Activated CD8-positive, alpha-beta memory T cell treated with anti-CD3 and anti-CD28 coated beads, Interleukin-2, amount 50 U/mL, for 24 hours (primary cell): ENCODE measurements around the gene ZCCHC7.

Experiments used
- DNase-seq: peaks from one replicate; pipeline ENCODE4 v3.0.0-alpha.2; 2020; ENCODE audit errors: extremely low read depth

ZCCHC7 gene

DNA sequence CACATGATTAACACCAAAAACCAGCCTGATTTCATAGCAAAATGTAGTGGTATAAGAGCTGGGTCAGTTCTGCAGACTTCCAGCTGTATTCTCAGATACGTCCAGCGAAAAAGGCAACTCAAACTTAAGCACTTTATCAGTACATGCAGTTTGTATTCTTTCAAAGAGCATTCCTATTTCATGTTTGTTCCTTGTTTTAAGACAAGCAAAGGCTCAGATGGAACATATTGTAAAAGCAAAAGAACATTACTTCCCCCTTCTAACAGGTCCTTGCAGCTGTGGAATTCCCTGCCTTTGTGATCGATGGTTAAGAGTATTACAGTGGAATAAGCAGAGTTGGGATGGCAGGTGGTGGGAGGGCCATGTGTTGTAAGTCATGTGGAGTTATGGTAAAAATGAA lies 215.8 kb downstream of the ZCCHC7 start:
- no peak for DNase-seq

DNA sequence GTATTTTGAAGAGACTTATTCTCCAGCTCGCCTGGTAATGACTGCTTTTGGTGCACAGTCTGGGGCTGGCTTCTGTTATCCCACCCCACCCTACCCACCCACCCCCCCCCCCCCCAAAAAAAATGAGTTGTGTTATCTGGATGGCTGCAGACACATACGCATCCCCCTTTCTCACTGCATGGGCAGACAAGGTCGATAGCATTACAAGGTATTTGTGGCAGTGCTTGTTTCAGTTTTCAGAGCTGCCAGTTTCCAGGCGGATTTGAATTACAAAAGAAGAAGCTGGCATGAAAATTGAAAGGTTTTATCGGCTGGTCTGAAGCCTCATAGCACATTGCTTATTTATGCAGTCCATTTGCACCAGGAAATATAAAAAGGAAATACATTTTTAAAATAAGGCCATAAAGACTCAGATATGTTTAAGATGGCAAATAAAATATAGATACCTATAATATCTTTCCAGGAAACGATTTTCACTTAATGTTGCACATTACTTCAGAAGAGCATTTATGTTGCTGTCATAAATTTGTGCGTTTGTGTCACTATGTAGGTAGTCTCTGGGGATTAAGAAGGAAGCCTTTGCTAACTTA lies 217.0 kb downstream of the ZCCHC7 start:
- DNase-seq = no peak

DNA sequence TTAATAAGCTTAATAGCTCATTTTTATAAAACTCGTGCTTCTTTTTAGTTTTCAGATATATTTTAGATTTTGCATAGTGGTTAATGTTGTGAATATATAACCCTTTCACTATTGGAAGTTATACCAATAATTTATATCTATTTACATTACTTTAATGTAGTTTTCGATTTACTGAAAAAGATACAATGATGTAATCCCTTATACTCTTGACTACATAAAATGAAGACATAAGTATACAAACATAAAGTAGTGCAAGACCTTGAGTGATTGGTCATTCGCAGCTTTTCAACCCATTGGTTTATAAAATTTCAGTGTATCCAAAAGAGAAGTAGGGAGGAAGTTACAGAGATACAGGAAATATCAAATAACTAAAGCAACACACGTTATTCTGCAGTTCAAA lies 217.8 kb downstream of the ZCCHC7 start:
- DNase-seq = no peak

DNA sequence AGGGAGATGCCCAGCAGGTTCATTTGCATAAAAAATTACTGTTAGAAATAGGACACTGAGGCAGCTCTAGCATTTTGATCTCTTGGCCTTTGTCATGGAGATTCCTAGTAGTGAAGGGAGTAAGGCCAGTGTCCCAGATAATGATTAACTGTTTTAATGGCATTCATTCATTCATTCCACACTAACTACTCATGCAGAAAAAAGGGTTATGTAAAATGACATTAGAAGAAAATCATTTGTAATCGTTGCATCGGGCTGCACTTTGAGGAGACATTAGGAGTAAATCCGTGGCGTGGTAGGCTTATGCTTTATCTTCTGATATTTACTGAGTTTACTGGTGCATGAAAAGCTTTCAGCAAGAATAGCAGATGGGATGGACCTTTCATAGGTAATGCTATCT lies 219.5 kb downstream of the ZCCHC7 start:
- DNase-seq = no peak

DNA sequence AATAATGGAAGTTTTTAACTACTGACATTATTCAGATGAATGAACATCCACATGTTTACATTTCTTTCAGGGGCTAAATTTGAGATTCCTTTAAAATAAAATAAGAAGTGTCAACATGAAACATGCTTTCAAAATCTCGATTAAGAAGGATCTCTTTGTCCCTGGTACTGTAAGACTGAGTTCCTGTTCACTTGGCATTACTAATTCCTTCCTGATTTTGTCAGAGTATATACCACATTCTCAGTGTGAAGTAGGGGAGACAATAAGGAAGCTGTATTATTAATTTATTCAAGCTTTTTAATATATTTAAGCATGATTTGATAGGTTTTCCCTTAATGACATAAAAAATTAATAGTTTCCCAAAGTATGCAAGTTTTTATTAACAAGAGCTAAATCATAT lies 220.6 kb downstream of the ZCCHC7 start:
- no peak for DNase-seq

DNA sequence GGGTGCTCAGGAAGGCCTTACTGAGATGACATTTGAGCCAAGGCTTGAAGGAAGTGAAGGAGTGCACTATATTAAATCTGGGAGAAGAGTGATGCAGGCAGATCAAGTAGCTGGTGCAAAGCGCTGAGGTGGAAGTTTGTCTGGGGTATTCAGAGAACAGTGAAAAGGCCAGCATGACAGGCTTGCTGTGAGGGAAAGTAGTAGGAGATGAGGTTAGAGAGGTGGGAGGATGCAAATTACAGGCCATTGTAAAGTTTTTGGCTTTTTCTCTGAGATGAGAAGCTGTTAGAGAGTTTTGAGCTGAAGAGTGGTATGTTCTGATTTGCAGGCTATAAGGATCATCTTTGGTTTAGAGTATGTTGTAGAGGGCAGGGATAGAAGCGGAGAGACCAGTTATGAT lies 221.3 kb downstream of the ZCCHC7 start:
- no peak for DNase-seq

DNA sequence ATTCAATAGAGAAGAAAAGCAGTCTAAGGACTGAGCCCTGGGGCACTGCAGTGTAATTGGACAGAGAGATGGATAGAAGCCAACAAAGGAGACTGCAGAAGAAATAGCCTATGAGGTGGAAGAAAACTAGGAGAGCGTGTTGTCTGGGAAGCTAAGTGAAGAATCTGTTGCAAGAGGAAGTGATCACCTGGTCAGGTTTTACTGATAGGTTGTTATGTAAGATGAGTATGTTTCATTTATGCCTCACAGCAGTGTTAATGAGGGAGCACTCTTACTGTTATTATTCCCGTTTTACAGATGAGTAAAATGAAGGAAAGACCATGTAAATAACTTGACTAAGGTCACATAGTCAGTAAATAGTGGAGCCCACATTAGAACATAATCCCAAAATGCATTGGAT lies 222.1 kb downstream of the ZCCHC7 start:
- no peak for DNase-seq

DNA sequence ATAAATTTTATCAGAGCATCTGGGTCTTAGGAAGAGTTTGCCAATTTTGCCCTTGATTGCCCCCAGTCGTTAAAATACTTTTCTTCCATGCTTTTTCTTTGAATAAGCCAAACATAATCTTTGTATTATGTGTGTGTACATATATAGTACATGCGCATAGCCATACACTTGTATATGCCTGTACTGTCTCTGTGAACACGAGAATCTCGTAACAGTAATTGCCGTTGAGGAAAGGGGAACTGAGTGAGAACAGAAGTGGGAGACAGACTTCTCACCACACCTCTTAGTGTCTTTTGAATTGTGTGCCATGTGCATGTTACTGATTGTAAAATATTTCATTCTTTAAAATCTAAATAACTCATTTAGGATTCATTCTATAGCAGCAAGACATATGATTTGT lies 222.5 kb downstream of the ZCCHC7 start:
- no peak for DNase-seq

DNA sequence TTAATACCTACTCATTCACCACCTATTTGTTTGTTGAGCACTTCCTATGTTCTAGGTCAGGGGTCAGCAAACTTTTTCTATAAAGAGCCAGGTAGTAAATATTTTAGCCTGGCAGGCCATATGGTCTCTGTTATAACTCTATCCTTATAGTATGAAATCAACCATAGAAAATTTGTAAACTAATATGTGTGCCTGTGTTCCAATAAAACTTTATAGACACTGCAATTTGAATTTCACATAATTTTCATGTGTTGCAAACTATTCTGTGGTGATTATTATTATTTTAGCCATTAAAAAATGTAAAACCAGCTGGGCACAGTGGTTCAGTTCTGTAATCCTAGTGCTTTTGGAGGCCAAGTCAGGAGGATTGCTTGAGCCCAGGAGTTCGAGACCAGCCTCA lies 223.3 kb downstream of the ZCCHC7 start:
- DNase-seq = no peak

DNA sequence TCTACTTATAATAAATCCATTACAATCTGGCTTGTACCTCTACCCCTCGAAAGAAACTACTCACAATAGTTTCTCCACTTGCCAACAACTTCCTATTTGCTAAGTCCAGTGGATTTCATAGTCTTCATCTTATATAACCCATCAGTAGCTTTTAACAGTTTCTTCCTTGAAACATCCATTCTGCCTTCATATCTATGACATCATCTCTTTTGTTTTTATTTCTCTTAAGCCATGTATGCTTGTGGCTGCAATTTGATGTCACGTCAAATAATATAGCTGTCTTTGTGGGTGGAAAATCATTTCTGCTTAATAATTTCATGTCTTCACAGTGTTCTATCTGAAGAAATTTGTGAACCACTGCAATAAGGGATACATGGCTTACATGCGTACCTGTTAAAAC lies 224.7 kb downstream of the ZCCHC7 start:
- no peak for DNase-seq

DNA sequence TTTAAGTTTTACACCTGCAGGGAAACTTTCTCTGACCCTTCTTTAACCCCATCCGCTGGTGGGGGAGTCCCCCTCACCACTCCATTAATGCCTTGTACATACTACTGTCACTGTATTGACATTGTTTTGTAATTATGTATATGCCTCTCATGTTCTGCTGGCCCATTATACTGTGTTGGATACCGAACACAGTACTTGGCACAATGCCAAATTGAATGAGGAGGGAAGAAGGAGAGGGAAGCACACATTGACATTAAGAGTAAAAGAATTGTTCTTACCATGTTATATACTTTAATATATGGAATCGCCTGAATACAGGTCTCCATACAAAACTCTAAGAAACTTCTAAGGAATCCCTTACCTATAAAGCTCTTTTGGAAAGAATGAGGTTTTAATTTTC lies 228.5 kb downstream of the ZCCHC7 start:
- DNase-seq = no peak

DNA sequence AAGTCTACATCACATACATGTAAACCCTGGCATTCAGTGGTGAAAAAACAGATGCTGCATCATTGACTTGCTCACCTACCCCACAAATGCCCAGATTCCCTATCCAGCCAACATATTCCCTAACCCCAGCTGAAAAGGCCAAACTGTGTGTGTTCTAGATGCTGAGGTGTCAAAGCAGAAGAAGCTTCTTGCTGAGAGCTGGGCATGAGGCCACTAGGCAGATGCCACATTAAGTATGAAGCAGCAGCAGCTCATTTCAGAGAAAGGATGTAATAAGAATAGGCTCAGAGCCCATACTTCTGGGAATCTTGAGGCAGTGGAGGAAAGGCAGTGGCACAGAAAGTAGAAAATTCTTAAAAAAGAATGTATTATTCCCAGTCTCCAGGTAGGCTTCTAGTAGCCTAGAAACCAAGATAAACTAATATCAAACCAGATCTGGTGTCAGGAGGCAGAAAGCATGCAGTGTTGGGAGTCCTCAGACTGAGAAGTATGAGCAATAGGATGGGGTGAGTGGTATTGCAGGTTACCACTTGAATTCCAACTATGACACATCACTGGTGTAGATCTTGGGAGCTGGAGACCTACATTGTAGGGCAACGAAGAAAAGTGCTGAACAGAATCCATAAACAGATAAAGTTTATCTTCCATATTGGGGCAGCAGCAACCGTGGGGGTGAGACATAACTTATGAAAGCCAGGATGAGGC lies 230.3 kb downstream of the ZCCHC7 start:
- no peak for DNase-seq

DNA sequence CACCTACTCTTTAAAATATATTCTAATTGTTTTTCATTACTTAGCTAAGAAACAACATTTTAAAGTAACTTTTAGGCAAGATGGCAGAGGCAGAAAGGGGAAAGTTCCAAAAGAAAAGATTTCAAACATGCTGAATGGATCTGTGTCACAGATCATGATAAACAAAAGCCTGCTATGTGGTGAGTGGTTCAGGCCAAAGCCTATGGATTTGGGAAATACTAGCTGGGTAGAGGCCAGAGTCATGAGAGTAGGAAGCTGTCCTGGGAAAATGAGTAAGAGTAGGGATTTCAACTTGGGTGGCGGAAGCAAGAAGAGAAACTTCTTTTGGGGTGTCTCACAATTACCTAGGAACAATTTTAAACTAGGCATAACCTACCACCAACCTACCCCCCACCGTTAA lies 233.4 kb downstream of the ZCCHC7 start:
- no peak for DNase-seq

DNA sequence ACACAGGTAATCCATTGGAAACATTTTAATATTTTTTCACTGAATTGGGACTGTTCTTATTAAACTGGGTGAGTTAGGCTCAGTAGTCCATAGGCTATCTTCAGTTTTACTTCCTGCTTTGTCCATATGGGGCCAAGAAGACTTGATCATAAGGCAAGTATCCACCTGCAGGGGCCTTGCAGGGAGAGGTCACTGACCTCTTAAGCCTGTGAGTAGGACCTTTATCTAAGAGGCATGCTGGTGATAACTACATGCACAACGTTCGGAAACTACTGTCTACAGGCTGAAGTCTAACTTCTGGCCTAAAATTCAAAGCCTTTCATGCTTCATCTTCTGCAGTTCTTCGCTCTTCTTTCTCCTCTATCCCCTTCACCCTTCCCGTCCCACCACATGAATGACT lies 242.1 kb downstream of the ZCCHC7 start:
- no peak for DNase-seq

DNA sequence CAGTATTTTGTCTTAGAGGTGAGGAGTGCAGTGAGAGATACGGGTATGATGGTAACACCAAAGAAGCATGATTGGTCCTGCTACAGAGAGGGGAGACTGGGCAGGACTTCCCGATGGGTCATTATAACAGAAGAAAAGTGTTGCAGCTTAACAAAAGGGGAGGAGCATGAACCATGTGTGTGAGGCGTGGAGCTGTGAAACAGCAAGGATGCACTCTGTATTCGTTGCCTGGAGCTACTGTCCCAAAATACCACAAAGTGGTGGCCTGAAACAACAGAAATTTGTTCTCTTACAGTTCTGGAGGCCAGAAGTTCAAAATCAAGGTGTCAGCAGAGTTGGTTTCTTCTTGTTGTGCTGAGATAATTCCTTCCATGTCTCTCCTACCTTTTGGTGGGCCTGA lies 242.8 kb downstream of the ZCCHC7 start:
- DNase-seq = no peak

DNA sequence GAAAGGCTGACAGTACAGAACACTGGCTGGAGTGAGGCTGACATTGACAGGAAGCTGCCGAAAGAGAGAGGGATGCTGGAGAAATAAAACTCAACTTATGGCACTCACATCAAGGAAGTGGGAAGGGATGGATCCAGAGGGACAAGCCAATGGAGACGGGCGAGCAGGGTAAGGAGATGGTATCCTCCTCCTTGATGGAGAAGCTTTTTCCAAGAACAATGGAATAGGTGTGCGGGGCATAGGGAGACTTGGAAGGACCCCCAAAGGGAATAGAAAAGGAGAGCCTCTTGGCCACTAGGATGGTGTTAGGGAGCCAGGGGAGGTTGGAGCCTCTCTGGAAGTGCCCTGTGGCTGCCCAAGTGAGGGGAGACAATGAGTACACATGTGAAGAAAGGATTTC lies 243.8 kb downstream of the ZCCHC7 start:
- DNase-seq = no peak

DNA sequence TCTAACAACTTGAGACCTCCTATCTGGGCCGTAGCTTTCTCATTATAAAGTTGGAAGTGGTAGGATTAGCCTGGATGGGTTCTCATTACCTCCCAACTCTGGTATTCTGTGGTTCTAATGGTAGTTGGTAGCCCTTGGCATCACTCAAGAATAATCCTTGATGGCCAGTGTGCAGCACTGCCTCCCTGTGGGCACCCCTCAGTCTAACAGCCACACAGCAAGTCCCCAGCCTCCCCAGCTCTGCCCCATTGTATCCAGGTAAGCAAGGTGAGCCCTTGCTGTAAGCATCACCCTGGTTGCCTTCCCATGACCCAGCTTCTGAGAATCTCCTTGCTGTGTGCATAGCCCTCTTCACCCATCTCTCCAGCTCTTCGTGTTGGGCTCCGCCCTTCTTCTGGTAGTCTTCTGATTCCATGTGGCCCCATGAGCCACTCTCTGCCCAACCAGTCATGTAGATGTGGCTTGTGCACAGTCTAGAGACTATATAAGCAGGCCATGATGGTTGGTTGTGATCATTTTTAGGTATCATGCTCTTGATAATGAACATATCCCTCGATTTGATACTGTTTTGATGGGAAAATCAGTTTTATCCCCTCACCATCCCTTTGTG lies 244.5 kb downstream of the ZCCHC7 start:
- no peak for DNase-seq

DNA sequence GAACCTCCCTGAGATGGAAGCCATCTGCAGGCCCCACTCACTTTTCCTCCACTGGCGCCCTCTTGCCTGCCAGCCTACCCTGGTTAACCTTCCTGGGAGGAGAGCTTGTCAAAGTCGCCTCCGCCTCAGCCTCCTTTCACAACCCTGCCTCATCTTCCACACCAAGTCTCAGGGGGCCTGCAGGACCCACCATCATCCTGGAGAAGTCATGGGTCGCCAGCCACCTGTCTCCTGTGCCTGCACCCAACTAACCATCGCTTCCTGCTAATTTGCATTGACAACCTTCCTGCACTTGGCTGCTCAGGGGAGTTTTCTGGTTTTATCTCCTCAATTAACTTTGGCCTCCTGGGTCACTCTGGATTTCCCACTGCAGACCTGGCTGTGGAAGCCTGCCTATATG lies 249.3 kb downstream of the ZCCHC7 start:
- DNase-seq = no peak

DNA sequence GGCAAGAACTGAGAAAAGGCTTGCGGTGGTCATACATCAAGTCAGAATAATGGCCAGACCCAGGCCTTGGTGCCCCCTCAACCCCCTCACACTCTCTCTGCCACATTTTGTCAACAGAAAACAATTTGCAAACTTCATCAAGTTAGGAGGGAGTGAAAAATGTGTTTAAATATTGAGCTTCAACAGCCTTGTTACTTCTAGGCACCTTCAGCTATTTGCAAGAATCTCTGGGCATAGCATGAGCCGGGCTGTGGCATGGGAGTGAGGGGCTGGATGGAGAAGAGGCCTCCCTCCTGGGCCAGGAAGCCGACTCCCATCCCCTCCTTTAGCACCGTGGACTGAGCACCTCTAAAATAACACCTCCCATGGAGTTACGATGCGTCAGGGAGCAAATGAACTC lies 249.9 kb downstream of the ZCCHC7 start:
- no peak for DNase-seq

DNA sequence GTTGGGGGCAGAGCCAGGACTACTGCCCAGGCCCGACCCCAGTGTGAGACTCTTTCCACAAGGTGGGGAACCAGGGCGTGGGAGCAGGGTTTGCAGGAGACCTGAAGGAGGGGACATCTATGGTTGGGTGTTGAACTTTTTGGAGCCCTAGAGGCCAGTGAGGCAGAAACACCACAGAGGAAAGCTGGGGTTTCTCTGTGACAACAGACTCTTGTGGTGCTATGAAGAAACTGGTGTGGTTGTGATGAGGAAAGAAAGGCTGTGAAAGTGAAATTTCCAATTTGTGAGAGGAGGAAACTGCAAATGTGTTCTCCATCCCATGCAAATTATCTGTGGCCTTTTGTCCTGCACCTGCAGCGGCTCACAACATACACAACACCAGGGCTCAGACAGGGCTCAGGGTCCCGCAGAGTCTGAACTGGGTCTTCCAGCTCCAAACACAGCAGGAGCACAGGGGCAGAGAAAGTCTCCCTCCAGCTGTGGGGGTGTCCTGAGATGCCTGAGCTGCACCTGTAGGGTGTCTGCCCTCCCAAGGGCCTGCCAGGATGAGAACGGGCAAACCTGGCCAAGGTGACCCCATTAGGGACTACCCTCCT lies 250.7 kb downstream of the ZCCHC7 start:
- no peak for DNase-seq

DNA sequence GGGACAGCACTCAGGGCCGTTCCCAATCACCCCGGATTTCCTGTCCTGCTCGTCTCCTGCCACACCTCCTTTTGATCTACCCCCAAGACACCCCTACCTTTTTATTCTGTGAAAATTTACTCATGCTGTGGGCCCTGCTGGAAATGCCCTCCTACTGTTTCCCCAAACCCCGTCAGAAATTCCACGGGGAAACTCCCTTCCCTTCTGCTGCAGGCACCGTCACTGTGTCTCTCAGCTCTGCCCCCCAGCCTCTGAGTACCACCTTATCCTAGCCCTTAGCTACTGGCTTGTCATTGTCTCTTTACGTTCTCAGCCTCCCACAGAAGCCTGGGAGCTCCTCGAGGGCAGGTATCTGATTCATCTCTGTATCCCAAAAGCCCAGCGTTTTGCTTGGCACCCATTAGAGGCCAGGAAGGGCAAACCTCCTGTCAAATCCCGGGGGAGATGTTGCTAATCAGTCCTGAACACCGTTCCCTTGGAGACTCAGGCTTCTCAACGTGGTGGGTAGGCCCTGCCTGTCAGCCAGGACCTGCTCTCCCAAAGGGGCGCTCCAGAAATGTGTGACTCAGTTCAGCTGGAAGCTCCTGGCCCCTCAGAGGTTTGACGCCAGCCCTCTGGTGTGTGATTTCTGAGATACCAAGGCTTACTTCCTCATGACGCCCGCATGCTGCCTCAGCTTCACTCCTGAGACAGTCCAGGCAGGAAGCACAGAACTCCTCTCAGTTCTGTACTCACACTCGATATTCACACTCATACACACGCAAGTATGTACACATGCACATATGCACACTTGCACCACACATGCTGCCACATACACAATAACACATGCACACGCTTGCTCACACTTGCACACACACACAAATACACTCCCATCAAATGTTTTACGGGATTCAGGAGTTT lies 251.4 kb downstream of the ZCCHC7 start:
- no peak for DNase-seq

DNA sequence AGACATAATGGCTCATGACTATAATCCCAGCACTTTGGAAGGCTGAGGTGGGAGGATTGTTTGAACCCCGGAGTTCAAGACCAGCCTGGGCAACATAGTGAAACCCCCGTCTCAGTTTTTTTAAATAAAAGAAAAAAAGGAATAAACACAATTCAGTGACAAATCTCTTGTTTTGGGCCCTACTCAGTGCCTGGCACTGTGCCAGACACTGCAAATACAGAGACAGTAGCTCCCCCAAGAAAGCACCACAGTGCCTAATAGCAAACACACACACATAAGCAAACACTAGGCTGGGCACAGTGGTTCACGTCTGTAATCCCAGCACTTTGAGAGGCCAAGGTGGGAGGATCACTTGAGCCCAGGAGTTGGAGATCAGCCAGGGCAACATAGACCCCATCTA lies 252.5 kb downstream of the ZCCHC7 start:
- DNase-seq = no peak
